Effector memory CD4-positive, alpha-beta T cell (primary cell): ENCODE data around the gene MGRN1.

Experiments used
- DNase-seq, 3 donors: peaks; one replicate each; pipeline ENCODE4 v3.0.0-alpha.2; 2020
- H3K27ac ChIP-seq: 2 replicates; pipeline ENCODE4 v1.7.0; 2013; ENCODE audit warnings: mild to moderate bottlenecking, low read length, moderate library complexity; ENCODE audit not compliant: insufficient read depth, poor library complexity, severe bottlenecking
- H3K27me3 ChIP-seq: replicated peaks from 2 replicates; pipeline ENCODE4 v1.7.0; 2013; ENCODE audit warnings: mild to moderate bottlenecking, low read length; ENCODE audit not compliant: insufficient read depth, control insufficient read depth, poor library complexity, severe bottlenecking
- H3K36me3 ChIP-seq: 2 replicates; pipeline ENCODE4 v1.7.0; 2013; ENCODE audit warnings: mild to moderate bottlenecking, low read length, moderate library complexity; ENCODE audit not compliant: control insufficient read depth, insufficient read depth
- H3K4me1 ChIP-seq: 2 replicates; pipeline ENCODE4 v1.7.0; 2013; ENCODE audit warnings: low read length, mild to moderate bottlenecking; ENCODE audit not compliant: control insufficient read depth, insufficient read depth, poor library complexity, severe bottlenecking
- H3K4me3 ChIP-seq: 2 replicates; pipeline ENCODE4 v1.7.0; 2013; ENCODE audit warnings: low read length, low read depth, mild to moderate bottlenecking; ENCODE audit not compliant: insufficient read depth, poor library complexity, severe bottlenecking
- H3K9me3 ChIP-seq: 2 replicates; pipeline ENCODE4 v1.7.0; 2013; ENCODE audit warnings: mild to moderate bottlenecking, low read length, moderate library complexity; ENCODE audit not compliant: control insufficient read depth

MGRN1 gene

DNA sequence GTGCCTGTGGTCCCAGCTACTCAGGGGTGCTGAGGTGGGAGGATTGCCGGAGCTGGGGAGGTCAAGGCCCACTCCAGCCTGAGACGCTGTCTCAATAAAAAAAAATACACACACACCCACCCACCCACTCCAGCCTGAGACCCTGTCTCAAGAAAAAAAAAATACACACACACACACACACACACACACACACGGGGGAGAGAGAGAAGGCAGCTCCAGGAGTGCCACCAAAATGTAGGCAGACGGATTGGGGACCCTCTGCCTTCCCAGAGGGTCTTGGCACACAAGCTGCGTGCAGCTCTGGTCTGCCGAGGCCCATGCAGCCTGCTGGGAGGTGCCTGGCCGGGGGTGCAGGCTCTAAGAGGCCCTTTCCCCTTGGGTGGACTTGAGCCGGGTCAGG, 62.8 kb downstream of the MGRN1 start:
- Histone ChIP-seq H3K4me3 (no peak overlapping the region), H3K27ac (no peak overlapping the region), H3K27me3 (no peaks in the 10 kb centered on the region), H3K36me3 (peaks cover 47% of the 10 kb centered on the region), H3K4me1 (peaks cover 3% of the 10 kb centered on the region), H3K9me3 (no peaks in the 10 kb centered on the region)
- no peak for DNase-seq

DNA sequence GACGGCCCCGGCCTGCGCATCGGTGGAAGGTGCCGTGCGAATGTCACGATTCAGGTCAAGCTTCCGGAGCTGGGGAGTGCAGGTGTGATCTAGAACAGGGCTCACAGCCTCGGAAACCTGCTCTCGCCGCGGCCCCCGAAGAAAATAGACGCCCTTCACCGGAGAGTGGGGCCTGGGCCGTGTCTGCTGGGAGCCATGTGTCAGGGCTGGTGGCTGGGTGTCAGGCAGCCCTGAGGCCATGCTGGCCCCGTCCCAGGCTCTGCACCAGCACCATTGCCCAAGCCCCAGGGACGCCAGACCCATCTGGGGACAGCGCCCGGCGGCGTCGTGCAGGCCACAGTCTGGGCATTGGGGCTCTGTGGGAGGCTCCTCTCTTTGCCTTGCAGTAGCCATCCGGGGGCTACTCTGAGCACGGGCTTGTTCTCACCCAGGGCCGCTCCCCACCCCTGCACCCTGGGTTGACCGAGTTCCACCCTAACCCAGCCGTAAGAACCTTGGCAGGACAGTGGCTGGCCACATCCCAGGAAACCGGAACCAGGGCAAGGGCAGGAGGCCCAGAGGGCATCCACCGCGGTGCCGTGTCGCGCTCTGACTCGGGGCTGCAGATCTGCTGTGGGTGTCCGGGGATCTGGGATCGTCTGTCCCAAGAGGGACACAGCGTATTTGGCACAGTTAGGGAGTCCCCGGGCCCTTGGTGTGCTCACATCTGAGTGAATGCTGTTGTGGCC, 63.5 kb downstream of the MGRN1 start:
- Histone ChIP-seq H3K36me3 (peaks cover 42% of the 10 kb centered on the region), H3K27ac (no peak overlapping the region), H3K4me3 (no peak overlapping the region), H3K9me3 (no peaks in the 10 kb centered on the region), H3K27me3 (no peaks in the 10 kb centered on the region), H3K4me1 (peaks cover 10% of the 10 kb centered on the region)
- no peak for DNase-seq

DNA sequence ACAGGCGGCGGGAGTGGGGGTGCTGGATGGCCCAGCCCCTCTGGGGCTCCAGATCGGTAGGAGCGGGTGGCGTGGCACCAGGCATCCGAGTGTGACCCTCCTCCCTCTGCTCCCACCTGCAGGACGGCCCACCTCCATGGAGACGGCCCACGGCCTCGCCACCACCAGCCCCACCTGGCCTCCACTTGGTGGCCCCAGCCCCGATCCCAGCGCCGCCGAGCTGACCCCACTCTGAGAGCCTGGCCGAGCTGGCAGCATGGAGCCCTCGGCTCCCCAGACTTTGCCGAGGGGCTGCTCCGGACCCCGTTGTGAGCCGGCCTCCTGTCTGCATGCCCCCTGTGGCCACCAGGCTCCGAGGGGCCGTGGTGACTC, 64.0 kb downstream of the MGRN1 start:
- Histone ChIP-seq H3K4me3 (no peak overlapping the region), H3K27ac (no peak overlapping the region), H3K36me3 (peaks cover 37% of the 10 kb centered on the region), H3K4me1 (peaks cover 10% of the 10 kb centered on the region), H3K9me3 (no peaks in the 10 kb centered on the region), H3K27me3 (no peaks in the 10 kb centered on the region)
- no peak for DNase-seq

DNA sequence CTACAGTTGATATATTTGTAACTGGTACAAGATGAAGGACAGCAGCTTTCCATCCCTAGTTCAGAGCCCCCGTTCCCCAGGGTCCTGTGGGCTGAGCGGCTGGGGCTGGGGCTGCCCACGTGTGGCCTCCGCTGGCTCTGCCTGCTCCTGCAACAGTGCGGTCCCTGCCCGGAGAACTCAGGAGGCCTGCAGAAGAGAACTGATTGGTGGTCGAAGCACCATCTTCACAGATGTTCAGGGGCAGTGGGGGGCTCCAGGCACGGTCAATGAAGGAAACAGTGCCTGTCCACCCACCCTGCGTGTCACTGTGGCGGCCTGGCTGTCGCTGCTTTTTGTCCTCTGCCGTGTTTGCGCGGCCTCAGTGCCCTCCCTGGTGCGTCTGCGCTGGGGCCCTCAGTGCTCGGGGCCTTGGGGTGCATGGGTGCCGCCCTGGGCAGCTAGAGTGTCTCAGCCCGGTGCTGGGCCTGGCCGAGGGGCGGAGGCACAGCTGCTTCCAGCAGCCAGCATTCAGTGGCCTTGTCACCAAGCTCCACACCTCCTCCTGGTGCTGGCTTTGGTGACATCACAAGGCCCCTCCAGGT, 64.6 kb downstream of the MGRN1 start:
- H3K27me3 ChIP-seq, result no peaks in the 10 kb centered on the region
- H3K27ac ChIP-seq, result no peak overlapping the region
- no peaks in the 10 kb centered on the region for H3K9me3 ChIP-seq
- H3K4me1 ChIP-seq, result peaks cover 12% of the 10 kb centered on the region
- no peak for DNase-seq
- H3K4me3 ChIP-seq, result no peak overlapping the region
- H3K36me3 ChIP-seq, result peaks cover 32% of the 10 kb centered on the region

DNA sequence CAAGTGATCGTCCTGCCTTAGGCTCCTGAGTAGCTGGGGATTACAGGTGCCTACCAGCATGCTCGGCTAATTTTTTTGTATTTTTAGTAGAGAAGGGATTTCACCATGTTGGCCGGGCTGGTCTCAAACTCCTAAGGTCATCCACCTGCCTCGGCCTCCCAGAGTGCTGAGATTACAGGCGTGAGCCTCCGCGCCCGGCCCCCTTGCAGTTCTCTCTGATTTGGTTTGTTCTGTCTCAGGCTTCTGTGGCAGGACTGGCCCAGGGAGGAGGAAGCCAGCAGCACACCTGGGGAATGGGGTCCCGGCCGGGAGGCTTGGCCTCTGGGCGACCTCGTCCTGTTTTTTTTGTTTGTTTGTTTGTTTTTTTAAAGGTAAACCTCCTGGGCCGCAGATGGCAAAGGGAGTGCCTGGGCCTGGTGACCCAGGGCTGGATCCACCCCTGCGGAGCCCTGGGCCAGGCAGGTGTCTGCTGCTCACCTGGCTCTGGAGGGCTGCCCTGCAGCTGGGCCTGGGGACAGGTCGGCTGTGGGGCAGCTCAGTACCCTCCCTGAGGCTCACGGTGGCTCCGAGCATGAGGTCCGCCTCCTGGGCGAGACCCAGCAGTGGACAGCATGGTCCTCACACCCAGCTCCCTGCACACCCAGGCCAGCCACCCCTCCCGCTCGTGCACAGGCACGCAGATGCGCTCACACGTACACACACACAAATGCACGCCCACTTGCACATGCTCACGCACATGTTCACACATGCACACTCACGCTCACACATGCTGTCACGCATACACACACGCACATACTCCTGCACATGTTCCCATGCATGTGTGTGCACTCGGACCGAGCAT, 65.5 kb downstream of the MGRN1 start:
- DNase-seq, result no peak
- Histone ChIP-seq H3K36me3 (peaks cover 25% of the 10 kb centered on the region), H3K27ac (no peak overlapping the region), H3K9me3 (no peaks in the 10 kb centered on the region), H3K4me3 (no peak overlapping the region), H3K4me1 (peaks cover 20% of the 10 kb centered on the region), H3K27me3 (no peaks in the 10 kb centered on the region)

DNA sequence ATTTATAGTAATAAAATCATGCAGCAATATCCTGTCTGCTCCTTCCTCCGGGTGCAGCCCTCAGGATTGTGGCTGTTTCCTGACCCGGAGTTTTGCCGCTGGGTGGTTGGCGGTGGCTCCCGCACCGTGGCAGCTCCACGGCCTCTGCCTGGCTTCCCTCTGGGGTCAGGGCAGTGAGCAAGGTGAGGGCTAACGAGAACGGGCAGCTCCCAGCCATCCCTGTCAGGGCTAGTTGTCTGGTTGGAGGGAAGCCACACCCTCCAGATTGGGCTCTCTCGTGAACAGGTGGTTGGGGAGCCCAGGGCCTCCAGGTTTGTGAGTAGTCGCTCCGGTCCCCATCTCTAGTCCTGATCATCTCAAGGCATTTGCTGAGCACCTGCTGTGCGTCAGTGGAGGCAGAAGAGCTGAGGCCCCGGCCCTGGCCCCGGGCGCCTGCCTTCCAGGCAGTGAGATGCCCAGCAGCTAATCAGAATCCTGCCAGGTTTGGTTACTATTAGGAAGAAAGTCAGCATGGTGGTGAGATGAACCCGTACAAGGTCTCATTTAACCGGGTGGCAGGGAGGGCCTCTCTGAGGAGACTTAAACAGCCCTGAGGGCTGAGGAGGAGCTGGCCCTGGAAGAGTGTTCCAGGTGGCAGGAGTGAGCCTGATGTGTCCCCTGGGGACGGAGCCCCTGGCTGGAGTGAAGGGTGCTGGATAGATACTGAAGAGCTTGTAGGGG, 66.5 kb downstream of the MGRN1 start:
- Histone ChIP-seq H3K27ac (no peak overlapping the region), H3K27me3 (no peaks in the 10 kb centered on the region), H3K4me1 (peaks cover 20% of the 10 kb centered on the region), H3K36me3 (peaks cover 29% of the 10 kb centered on the region), H3K4me3 (no peak overlapping the region), H3K9me3 (no peaks in the 10 kb centered on the region)
- DNase-seq, result no peak

DNA sequence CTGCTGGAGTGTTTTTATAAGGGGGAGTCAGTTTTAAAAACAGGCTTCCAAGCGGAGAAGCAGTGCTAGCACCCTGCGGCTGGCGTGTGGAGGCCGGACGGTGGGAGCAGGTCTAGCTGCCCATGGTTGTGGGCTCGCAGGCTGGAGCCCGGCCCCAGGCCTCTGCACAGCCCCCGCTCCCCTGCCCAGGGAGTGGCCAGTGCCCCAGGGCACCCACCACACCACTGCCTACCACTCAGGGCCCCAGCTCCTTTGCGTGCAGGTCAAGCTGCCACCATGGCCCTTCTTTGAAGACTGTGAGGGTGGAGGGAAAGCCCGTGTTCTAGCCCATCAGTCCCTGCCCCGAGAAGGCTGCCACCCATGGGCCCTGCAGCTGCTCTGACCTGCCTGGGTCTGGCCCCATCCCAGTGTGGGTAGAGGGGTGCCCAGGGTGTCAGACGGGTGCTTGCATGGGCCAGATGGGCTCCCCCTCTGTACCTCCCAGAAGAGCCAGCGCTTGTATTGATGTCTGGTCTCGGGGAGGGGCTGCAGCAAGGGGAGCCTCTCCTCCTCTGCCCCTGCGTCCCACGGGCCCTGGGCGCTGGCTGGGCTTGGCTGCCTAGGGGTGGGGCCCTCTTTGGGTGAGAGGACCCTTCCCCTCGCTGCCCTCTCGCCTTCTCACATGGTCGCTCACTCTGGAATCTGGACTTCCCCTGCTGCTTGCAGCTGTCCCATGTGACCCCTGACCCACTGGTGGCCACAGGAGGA, 67.2 kb downstream of the MGRN1 start:
- Histone ChIP-seq H3K27ac (no peak overlapping the region), H3K4me1 (peaks cover 20% of the 10 kb centered on the region), H3K27me3 (no peaks in the 10 kb centered on the region), H3K36me3 (peaks cover 31% of the 10 kb centered on the region), H3K4me3 (no peak overlapping the region), H3K9me3 (no peaks in the 10 kb centered on the region)
- DNase-seq, result no peak

DNA sequence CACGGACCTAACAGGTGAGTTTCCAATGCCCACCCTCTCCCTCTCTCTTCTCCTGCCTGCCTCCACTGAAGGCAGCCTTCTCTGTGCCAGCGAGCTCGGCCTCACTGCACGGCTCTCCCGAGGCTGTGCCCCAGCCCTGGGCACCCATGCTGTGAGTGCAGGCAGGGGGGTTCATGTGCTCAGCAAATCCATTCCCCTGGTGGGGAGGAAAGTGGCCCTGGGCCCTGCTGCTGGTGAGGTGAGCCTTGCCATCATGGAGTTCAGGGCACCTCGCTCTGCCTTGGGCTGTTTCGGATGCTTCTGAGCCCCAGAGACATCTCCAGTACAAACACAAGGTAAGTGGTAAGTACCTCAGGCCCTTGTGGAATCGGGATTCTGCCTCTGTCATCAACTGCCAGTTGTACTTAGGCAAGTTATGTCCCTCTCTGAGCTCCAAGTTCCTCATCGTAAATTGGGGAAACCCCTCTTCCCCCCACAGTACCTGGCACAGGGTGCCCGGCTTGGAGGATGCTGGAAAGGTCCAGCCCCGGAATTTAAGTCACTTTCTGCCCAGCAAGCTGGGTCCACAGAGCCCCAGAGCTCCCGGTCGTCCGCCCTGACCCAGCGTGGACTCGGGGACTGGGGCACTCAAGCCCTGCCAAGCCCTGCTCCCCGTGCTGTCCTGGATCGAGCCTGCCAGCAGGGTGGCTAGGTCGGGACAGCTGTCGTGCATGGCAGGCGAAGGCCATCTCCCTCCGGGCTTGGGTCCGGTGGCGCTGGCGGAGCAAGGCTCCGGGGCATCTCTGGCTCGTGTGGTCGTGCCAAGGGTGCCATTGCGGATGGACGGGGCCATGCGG, 68.1 kb downstream of the MGRN1 start:
- Histone ChIP-seq H3K4me3 (peak overlapping the region; percentile 81), H3K27me3 (no peaks in the 10 kb centered on the region), H3K36me3 (peaks cover 32% of the 10 kb centered on the region), H3K4me1 (peaks cover 20% of the 10 kb centered on the region), H3K9me3 (no peaks in the 10 kb centered on the region), H3K27ac (peak overlapping the region; percentile 68)
- no peak for DNase-seq
